Endometrium (tissue), 2 donors: ENCODE measurements around the gene PAX2.

Source experiments
- FAIRE-seq: peaks from 2 replicates; lab custom pipeline; 2012; peaks lifted over from hg19 to GRCh38; lab: Jason Lieb, UNC
- donor health status: control.
- donor health status: control.

PAX2 gene

DNA sequence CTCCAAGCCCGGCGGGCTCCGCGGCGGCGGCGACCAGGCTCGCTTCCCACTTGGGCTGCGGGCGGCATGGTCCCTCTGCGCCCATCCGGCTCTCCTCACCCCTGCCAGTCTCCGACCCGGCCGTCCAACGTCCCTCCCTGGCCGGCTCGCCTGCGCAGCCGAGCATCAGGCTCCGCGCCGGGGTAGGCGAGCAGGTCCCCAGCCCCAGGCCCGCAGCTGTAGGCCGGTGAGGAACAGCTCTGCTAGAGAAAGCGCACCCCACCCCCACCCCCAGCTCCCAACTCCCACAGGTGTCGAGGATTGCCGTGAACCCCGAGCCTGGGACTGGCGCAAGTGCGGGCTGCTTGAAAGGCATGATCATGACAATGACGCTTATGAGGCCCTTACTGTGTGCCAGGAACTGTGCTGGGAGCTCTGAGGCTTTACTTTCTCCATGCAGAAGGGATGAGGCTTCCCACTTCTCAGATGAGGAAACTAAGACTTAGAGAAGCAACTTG is 20.8 kb upstream of the PAX2 start:
- no peak for FAIRE-seq

DNA sequence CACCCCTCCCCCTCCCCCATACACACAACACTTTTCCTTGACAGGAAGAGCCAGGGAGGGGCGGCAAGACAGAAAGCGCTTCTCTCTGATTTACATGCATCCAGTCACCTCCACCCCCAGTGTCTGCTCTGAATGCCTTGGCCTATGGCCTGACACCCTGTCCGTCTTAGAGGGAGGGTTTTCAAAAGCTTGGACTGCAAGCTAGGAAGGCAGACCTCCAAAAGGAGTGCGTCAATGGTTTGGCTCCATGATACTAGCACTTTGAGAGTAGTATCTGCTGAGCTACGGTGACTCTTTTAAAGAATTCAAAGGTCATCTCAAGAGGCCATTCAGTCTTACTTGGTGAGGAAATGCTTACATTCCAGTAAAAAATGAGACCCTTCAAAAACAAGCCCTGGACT is 20.3 kb upstream of the PAX2 start:
- no peak for FAIRE-seq

DNA sequence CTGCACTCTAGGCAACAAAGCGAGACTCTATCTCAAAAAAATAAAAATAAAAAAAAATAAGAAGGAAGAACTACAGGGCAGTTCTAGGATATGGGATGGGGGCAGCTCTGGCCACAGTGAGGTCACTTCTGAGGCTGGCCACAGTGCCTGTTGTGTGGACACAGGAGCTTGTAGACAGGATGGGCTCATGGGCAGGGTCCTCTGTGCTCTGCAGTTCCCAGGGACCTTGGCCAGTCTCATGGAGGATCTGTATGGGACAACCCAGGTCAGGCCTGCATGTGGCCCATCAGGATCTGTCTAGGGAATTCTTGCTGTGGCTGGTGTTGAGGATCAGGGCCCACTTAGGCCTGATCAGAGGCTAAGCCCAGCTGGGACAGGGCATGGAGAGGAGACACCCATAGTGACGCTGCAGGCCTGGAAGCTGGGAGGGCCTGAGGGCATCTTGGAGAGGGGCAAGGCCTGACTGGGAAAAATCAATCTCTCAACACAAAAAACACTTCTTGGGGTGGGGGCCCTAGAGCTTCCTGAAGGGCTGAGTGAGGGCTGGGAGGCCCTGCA is 19.4 kb upstream of the PAX2 start:
- no peak for FAIRE-seq

DNA sequence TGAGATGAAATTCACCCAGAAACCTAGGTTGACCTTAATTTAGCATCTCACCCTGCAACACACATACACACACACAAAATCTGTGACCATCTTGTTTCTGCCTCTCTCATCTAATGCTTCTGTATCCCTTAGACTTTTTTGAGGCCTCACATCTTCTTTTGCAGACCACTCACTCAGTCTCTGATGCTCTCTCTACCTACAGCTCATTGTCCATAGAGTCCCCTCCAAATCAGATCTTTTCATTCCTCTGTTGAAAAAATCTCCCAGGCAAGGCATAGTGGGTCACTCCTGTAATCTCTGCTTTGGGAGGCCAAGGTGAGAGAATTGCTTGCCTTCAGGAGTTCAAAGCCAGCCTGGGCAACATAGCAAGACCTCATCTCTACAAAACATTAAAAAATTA is 17.6 kb upstream of the PAX2 start:
- no peak for FAIRE-seq

DNA sequence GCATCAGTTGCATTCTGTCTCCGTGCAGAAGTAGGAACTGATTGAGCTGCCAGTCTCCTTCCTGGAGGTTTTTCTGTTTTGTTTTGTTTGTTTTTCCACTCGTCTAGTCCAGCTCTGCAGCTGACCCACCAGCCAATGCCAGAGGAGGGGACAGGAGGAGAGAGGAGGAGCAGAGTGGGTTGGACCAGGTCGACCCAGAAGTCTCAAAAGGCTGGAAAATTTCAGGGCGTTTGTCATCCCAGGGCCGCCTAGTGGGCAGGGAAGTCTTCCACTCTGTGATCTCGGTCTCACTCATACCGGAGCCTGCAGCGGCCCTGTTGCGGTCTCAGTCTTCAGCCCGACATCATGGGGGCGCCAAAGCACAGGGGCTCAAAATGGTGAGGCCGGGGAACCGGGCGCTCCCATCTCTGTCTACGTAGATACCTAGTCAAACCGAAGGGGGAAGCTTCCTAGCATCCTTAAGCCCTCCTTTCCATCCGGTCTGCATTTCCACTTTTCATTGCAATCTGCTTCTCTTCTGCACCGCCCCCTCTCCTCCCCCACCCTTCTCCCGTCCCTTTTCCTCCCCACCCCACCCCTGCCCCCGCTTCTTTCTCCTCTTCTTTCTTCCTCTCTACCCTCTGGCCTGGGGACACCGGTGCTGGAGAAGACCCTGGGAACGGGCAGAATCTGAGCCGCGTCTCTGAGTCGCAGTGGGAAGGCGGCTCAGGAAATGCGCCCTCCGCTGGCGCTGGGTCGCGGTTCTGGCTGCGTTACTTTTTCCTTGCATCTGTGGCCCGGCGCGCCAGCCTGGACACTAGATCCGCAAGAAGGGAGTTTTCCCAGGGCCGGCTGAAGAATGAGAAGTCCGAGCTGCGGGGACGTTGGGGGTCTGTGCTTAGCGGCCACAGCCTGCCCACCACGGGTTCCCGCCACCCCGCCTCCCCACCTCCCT is 16.2 kb upstream of the PAX2 start:
- FAIRE-seq = no peak

DNA sequence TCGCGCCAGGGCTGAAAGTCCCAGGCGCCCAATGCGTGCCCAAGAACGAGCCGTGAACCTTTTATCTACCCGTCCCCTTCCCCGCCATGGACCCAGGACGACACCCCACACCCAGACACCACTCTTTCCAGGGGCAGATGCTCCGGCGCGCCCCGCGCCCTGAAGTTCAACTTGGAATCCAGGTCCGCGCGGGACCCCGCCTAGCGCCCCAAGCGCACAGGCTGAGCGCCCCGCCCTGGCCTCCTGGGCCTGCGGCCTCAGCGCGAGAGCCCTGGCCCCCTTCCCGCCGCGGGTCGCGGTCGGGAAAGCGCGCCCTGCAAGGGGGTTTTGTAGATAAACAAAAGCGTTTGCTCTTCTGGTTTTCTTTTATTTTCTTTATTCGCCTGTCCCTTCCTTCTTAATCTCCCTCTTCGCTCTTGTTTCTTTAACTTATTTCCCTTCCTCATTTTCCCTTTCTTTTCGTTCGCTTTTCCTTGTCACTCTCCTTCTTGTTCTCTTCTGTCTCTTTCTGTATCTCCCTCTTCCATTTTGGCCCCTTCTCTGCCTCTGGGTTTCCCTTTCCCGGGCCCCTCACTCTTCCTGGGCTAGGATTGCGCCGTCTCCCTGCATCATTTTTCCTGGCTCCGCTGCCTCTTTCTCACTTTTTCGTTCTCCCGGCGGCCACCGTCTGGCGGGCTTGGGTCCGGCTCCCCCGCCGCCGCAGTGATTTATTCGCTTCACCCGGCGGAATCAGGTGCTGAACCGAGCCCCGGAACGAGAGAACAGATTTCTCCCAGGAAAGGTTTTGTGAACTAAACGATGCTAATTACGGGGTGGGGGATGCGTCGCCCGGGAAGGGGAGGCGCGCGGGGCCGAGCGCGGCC is 15.3 kb upstream of the PAX2 start:
- FAIRE-seq = no peak

DNA sequence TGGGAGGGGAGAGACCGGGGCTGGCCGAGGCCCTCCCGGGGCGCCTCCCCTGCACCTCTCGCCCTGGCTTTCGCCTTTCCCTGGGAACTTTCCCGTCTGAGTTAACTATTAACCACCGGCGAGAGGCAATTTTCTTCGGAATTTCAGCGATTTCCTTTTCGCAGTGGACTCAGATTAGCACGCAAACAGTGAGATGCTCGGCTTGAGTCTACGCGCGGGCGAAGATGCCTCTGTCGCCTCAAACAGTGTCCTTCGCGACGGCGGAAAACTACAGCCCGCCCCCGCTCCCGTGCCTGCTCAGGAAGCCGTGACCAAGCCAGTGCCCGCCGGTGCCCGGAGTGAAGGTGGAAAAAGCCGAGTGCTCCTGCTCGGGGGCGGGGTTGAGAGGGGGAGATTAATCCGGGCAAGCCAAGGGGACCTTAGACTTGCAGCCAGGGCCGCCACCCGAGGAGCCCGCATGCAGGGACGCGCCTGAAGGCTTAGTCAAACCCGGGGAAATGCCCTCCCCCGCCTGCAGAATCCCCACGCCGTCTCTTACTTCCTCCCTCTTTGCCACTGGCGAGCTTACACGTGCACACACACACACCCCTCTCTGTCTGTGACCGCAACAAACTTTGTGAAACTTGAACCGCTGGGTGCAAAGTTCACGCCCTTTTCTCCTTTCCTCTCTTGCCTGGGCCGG is 14.5 kb upstream of the PAX2 start:
- FAIRE-seq = no peak

DNA sequence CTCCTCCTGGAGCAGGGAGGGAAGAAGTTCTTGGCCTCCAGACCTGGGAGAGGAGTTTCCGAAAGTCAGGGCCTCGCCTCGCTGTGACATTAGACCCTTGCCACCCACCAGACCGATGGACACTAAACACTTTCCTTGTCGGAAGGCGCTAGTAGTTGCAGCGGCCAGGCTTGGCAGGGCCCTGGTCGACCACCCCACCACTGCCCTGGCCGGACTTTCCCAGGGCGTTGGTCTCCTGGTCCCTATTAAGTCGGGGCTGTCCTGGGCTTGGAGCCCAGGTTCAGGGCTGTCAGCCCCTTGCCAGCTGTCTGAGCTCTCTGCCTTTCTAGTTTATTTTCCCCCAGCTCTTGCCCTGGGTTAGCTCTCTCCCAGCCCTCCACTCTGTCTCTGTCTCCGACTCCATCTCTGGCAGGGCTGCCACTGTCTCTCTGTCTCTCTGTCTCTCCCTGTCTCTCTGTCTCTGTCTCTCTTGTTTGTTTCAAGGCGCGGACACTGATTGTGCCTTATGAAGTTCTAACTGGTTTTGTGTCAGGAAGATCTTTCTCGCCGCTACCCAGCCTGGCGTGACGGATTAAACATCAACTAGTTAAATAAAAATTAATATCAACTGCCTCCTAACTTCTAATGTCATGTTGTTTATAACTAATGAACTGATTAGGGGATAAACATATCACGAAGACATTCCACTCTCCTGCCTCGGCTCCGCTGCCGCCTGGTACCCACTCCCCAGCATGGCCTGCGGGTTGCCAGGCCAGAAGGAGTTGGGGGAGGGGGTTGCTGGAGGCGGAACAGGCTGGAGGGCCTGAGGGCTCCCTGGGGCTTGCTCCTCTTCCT is 13.8 kb upstream of the PAX2 start:
- no peak for FAIRE-seq

DNA sequence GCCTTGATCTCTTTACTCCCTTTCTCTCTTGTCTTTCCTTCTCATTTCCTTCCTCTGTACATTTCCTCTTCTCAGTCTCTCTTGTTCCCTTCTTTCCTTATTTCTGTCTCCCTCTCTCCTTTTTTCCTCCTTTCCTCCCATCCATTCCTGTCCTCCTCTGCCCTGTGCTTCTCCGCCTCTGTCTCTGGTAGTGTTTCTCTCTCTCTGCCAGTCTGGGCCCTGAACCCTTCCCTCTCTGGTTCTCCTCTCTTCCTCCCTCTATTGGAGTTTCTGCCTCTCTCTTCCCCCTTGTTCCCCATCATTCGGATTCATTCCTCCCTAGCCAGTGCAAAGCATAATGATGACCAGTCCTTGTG is 13.2 kb upstream of the PAX2 start:
- no peak for FAIRE-seq

DNA sequence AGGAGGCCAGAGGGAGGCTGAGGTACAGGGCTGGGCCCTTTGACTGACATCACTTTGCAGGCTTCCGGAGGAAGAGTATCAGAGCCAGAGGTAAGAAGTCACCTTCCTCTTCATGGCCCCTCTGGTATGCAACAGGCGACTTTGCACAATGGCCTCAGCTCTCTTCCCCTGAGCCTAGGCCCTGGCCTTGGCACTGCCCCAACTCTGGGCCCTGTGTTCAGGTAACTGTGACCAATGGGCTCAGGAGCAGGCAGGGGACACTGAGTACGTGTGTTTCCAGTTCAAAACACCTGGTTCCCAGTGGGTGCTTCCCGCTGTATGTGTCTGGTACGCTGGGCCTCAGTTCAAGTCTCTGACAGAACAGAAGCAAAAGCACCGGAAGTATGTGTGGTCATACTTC is 12.1 kb upstream of the PAX2 start:
- FAIRE-seq = no peak

DNA sequence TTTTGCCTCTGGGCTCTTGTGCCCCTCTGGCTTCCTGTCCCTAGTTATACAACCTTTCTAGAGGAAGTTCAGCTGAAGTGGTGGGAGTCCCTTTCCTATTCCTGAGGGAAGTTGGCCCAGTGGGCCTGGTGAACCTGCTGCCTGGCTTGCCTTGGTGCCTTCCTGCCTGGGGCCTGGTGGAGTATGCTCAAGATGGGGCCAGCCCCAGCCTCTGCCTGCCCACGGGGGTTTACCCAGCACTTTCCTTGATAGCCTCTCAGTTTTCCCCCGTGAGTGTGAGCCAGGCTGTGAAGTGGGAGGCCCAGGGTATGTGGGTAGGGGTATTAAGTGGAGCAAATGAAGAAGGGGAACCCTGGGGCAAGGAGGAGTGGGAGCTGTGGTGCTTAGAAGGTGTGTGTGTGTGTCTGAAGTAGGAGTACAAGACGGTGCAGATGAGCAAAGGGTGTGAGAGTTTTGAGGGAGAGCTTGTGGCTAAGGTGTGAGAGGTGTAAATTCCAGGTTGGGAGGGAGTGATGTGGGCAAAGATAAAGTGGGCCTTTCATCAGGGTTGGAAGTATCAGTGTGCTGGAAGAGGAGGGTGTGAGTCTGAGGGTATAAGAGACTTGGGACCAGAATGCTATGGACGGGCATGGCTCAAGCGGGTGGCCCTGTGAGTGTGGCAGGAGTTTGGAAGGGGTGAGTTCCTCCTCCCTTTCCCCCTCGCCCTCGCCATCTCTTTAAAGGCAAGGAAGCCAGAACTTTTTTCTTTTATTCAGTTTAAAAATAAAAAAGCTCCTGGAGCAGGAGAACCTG is 10.9 kb upstream of the PAX2 start:
- FAIRE-seq = no peak

DNA sequence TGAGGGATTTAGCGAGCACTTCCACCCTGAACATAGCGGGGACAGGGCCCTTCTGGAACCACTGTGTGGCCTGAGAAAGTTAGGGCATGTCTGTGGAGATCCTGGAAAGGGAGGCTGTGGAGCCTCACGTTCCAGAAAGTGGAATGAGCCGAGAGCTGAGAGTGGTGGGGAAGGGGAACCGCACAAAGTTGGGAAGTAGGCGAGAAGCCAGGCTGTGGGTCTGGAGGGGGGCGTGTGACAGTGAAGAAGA is 10.4 kb upstream of the PAX2 start:
- no peak for FAIRE-seq

DNA sequence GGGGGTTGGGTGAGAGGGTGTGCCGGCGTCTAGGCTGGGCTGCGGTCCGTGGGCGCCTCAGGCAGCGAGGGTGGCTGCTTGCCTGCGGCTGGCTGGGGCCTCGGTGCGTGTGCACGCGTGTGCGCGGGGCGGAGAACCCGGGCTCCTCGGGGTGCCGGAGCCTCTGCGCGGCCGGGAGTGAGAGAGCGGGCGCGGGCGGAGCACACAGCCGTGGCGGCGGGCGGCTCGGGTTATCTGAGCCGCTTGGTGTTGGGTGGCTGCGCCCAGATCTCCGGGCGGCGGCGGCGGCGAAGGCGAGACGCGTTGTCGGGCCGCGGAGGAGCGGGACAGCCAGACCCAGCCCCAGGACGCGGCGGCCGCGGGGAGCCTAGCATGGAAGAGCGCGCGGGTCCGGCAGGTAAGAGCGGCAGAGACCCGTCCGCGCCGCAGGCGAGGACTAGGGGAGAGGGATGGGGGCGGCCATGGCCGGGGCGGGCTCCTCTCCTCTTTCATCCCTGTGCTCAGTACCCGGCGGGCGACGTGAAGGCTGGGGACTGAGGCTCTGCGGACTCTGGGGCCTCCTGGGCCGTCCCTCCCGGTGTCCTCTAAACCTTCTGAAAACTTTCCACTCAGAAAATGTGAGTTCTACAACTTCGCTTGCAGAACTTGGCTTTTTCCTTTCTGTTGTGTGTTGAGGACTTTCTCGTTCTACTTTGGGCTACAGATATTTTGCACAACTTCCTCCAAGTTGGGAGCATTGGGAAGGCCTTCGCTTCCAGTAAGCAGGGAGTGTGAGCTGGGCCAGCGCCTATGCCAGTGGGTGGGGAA is 9.8 kb upstream of the PAX2 start:
- FAIRE-seq = no peak

DNA sequence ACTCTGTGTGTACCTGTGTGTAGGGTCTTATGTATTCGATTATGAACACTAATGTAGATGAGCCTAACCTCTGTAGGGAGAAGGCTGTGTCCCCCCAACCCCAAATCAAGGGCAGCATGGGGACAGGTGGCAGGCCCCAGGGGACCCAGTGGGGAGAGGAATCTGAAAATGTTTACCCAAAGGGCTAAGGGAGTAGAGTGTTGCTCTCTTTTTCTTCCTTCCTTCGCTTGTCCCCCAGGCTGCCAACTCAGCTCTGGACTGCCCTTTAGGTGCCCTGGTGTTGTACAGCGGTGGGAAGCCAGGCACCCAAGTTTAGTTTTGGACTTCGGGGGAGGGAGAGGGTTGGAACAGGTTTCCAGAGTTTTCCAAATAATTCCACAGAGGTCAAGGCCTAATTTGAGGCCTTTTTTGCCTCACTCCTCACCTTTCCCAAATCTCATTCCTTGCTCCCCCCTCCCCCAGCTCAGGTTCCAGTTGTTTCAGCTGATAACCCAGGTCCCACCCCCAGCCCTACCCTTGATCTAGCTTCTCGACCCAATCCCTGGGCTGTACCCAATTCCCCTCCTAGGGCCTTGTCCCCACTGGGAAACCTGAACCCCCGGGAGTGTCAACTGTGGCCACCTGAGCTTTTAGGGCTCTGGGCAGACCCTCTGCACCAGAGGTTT is 9.1 kb upstream of the PAX2 start:
- FAIRE-seq = no peak

DNA sequence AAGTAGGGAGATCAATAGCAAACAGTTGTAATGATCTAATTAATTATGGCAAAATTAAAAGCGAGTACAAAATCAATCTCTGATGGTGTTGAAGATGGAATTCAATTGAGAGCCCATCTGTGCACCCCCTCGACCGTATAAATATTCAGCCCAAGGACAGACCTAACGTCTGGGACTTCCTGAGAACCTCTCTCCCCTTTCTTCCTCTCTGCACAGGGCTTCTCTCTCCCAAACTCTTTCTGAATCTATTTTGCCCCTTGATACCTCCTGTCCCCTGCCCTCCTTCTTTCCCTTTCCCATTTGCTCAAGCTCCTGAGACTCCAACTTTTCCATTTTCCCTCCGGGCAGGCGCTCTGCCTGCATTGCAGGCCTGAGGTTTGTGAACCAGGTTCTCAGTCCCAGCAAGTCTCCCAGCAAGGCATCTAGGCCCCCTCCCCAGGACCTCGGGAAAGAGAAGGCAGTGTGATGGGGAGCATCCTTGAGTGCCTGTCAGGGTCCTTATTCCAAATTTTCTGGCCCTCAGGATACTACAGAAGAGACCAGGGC is 8.5 kb upstream of the PAX2 start:
- FAIRE-seq = no peak

DNA sequence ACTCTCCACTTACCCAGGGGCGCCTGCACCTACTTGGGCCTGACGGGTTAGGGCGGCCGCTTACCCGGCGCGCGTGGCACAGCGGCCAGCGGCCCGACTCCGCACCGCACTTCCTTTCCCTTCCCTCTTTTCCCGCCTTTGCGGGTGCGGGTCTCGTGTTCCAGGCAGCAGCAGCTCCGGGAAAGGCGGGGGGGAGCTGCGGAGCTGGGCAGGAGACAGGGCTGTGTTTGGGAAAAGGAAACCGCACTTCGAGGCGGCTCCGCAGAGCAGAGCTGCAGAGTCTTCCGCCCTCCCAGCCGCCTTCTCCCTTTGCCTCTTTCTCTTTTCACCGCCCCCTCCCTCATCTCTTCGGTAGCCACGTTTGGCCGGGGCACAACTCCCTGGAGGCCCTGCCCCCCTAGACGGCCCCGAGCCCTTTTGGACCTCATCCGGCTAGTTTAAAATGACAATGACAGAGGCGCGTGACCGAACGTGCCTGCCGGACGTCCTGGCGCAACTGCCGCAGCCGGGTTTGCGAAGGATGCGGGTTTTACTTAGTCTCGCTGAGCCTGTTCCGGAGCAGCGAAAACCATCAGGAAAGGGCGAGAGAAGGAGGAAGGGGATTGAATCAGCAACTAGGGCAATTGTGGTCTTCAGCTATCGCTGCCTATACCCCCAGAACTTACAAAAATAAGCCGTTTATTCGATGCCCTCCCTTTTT is 7.9 kb upstream of the PAX2 start:
- no peak for FAIRE-seq

DNA sequence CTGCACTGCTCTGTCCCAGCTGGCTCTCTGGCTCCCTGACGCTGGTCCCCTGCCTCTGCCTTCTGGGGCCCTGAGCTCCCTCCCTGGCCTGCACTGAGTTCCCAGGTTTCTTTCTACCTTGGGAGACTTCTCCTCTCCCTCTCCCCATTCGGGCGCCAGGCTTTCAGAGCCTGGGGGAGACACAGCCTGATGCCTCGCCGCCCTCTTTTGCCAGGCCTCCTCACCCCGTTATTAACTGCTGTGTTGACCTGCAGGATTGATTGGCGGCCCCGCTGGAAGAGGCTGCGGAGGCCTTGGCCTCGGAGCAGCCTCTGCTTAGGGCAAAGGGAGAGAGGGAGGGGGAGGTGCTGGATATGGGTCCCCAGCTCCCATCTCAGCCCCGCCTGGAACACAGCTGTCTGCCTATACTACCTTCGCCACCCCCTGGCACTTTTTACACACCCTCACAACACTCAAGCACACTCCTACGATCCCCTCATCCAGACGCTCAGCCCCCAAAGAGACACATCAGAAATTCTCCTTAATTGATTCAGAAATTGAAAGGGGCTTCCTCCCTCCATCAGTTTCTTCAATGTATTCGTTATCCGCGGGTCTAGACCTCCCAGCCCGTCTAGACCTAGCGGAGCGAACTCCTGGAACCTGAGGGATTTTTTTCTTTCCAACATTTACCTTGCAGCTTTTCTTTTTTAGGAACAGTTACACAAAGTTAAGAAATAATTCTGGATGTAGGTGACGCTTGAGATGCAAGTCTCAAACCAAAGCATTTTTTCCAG is 7.1 kb upstream of the PAX2 start:
- FAIRE-seq = no peak
